Measurements from ENCODE around the gene PI4KA.

GRCh38 chr22:20905415-20906386 is 47.1 kb upstream of the PI4KA start:
- no peak for TF ChIP-seq POLR2A (IDR thresholded peaks at IDR 0.05)
- TF ChIP-seq CTCF (IDR thresholded peaks at IDR 0.05): no peak

All from right lobe of liver (tissue), 4 donors.